Fibroblast of the aortic adventitia (primary cell): ENCODE measurements around the gene ZIC4. TPM values are rescaled to one million over a fixed set of nuclear protein-coding genes. Genes with fewer than 3 reads are reported as not detected.

Source experiments
- DNase-seq: peaks from one replicate; pipeline ENCODE4 v3.0.0-alpha.2; 2010; ENCODE audit warnings: low read depth
- H3K4me3 ChIP-seq: 2 replicates; pipeline ENCODE4 v1.5.1; 2011; ENCODE audit warnings: low read depth, mild to moderate bottlenecking, control low read depth, low read length, moderate library complexity
- total RNA-seq: library from RNA; depleted of rRNA; stranded (reverse); fragments of >200 nt; gene quantifications from 2 replicates; pipeline ENCODE4 v1.2.3, GENCODE V29; 2012; ENCODE audit warnings: low replicate concordance
- TF ChIP-seq, protein P1 (sequence below): IDR thresholded peaks from 2 replicates; pipeline ENCODE4 v1.5.1; 2011; ENCODE audit warnings: mild to moderate bottlenecking, low read length, control low read depth, inconsistent platforms; ENCODE audit not compliant: insufficient read depth

Gene ZIC4
- total RNA-seq, 1 donor = not detected

DNA sequence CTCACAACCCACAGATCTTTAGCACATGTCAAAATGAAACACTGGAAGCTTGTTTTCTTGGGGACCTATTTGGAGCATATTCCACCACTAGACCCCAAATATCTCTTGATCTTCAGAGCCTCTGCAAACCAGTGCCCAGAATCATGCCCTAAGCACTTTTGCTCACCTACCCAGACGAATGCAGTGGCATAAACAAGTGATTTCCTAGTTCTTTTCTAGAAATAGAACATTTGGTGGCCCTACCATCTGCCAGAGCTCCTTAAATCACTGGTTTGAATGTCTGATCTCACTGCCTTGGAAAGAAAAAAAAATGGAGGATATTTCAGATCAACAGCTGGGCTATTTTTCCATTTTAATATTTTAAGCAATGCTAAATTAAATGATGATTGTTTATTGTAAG, 5.3 kb downstream of the ZIC4 start:
- TF ChIP-seq, protein P1, sequence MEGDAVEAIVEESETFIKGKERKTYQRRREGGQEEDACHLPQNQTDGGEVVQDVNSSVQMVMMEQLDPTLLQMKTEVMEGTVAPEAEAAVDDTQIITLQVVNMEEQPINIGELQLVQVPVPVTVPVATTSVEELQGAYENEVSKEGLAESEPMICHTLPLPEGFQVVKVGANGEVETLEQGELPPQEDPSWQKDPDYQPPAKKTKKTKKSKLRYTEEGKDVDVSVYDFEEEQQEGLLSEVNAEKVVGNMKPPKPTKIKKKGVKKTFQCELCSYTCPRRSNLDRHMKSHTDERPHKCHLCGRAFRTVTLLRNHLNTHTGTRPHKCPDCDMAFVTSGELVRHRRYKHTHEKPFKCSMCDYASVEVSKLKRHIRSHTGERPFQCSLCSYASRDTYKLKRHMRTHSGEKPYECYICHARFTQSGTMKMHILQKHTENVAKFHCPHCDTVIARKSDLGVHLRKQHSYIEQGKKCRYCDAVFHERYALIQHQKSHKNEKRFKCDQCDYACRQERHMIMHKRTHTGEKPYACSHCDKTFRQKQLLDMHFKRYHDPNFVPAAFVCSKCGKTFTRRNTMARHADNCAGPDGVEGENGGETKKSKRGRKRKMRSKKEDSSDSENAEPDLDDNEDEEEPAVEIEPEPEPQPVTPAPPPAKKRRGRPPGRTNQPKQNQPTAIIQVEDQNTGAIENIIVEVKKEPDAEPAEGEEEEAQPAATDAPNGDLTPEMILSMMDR = no peak
- DNase-seq = no peak
- H3K4me3 ChIP-seq = no peak overlapping the region

DNA sequence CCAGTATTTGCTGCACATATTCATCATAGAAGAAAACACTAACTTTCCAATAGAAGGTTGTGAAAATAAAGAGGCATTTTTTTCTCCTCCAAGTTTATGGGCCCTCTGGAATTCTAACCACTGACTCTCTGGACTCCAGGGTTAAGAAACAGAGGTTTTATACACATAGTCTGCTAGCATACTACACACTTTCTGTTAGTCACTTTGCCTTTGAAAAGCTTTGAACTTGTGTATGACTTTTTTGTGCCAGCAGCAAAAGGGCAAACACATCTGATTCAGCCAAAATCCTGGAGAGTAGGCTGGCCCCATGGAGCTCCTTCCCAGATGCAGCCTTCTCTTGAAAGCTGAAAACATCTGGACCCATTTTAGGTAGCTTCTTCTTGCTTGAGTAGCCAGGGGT, 6.2 kb downstream of the ZIC4 start:
- TF ChIP-seq, protein P1 = no peak
- H3K4me3 ChIP-seq = no peak overlapping the region
- no peak for DNase-seq

DNA sequence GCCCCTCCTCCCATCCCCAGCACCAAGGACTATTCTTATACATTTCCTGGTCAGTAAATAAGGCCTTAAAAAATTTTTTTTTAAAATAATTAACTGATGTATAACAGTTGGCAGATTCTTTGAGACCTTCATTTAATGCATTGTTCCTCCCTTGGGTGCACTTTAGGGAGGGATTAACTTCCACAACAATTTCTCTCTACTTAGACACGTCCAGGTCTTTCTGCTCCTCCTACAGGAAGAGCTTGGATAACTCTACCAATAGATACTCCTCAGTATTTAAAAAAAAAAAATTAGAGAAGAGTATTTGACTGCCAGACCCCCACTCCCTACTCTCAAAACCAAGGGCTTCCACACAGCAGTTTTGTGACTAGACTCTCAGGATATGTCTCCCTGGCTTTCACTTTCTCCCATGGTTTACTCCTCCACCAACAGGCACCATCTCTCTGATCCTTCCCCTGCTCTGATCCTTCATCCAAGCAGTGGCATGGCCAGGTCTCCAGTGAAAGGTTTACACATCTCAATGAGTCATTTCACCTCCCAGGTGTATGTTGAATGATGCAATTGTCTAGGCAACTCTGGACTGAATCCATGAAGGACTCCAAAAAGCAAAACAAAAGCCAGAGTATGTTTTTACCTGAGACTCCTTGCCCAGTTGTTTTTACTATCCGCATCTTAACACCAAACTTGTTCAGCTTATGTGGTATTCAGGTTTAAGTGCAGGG, 7.4 kb downstream of the ZIC4 start:
- no peak for DNase-seq
- no peak overlapping the region for H3K4me3 ChIP-seq
- TF ChIP-seq, protein P1 = no peak

DNA sequence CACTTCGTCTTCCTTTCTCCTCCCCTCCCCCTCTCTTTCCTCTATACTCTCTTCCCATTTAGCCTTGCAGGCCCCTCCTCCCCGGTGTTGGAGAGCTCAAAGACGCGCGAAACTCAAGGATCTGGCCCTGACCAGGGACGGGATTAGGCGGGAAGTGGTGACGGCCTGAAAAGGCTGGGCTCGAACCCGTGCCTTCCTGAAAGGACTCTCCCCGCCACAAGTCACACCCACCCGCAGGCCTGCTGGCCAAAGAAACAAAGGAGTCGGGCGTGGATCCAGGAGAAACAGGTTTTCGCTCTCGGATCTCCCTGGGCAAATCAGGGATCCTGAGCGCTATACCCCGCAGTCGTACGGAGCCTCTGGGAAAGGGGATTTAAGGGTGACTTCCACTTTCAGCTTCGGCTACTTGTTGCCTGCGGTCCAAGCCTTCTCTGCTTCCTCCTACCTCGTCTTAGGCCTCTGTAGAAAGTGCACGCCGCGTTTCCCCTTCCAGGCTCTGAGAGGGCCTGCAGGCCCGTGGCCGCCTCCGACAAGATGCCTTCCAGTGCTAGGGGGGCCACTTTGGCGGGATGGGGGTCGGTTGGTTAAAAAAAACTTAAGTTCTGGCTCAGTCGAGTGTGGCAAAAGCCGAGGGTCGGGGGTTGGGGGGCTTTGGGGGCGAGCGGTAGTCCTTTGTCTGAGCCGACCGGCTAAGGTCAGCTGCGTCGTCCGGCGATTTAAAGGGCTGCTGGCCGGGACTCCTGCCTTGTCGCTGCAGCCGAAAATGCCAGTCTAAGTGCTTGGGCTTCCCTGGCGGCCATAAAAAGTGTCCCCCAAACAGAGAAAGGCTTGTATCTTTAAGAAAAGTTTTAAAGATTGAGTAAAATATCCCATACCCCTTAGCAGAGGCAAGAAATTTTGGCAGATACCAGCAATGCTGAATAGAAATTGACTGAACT, 8.2 kb downstream of the ZIC4 start:
- TF ChIP-seq, protein P1 = no peak
- no peak for DNase-seq

DNA sequence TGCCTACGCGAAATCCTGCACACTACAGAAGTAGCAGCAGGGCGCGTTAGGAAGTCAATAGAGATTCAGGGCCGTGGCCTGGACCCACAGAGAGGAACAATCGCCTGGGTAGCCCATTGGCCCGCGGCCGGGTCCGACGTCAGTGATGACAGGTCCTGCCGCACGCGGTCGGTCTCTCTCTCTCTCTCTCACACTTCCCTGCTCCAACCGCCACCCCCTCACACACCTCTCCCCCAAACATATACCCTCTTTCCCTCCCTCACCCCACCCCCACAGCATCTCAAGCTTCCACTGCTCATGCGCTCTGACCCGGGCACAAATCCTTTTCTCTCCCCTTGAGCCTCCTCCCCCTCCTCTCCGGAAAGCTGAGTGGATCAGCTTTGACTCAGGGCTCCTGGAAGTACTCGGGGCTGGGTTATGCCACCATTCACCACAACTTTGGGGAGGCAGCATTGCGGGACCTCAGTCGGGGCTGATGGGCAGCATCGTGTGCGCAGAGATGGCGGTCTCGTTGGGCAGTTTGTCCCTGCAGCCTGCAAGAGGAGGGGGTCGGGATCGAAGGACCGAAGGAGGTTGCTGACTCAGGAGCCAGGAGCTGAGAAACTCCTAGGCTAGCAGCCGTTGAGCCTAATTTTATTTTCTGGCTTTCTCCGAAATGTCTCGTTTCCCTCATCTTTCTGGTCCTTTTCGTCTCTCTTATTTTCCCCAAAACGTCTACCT, 9.0 kb downstream of the ZIC4 start:
- TF ChIP-seq, protein P1 = no peak
- H3K4me3 ChIP-seq = no peak overlapping the region
- DNase-seq = no peak

More for the DNA sequence above, 8.2 kb downstream of the ZIC4 start:
- no peak overlapping the region for H3K4me3 ChIP-seq

DNA sequence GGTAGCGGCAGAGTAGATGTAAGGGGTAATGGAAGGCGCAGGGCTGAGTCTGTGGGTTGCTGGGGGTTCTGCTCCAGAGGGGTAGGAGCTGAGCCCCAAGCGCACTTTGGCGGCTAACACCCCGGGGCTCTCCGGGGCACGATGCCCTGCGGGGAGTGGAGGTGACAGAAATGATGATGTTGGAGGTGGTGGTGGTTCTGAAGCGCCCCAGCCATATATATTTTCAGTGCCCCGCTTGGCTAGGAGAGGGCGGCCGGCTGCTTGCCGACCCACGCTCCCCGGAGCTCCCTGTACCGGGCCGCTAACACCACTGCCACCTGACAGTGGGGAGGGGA, 9.7 kb downstream of the ZIC4 start:
- no peak for DNase-seq
- no peak overlapping the region for H3K4me3 ChIP-seq
- TF ChIP-seq, protein P1 = no peak
